Activated naive CD4-positive, alpha-beta T cell treated with anti-CD3 and anti-CD28 coated beads, Interleukin-2, amount 10 ng/mL, durations not matched to agents 5 hours and 36 hours (primary cell): ENCODE data around the gene C2CD4B. TPM values are rescaled to one million over a fixed set of nuclear protein-coding genes. Genes with fewer than 3 reads are reported as not detected.

Experiments
- total RNA-seq, 2 experiments: library from RNA; stranded (reverse); gene quantifications; one replicate each; pipeline ENCODE4 v1.2.3, GENCODE V29; 2021

C2CD4B gene
- not detected for total RNA-seq

GRCh38 chr15:62165104-62165792 lies at the start of gene C2CD4B:
Gene C2CD4B, minus strand, starts transcription at chr15:62165285. Its CDS starts 301 bp downstream, at chr15:62164984.

Other genes starting within 250 kb of the C2CD4B start
- gene VPS13C, start 104.8 kb downstream of the C2CD4B start, total RNA-seq: 10 to 100 TPM; 78.0 to 83.1 TPM
- gene C2CD4A, start 98.3 kb downstream of the C2CD4B start, total RNA-seq: not detected
- gene TLN2, start 225.3 kb upstream of the C2CD4B start, total RNA-seq: under 1 TPM; 0.10 to 0.19 TPM